DOHH2 (cell line): ENCODE measurements around the gene SFRP2.

ENCODE experiments used
- H3F3A ChIP-seq: fragments of 200-600 bp; sonication (generic), shearing (Covaris generic); 2 replicates; pipeline ENCODE4 v1.6.0; 2016; ENCODE audit warnings: antibody characterized with exemption, mild to moderate bottlenecking; ENCODE audit not compliant: control insufficient read depth, insufficient read depth
- H3K27ac ChIP-seq: fragments of 200-600 bp; sonication (generic); 2 replicates; pipeline ENCODE4 v1.5.1; 2014; ENCODE audit warnings: low read depth, mild to moderate bottlenecking, low read length, moderate library complexity
- H3K27me3 ChIP-seq: fragments of 200-600 bp; sonication (generic); 2 replicates; pipeline ENCODE4 v1.6.1; 2014; ENCODE audit warnings: mild to moderate bottlenecking, low read length, mixed read lengths; ENCODE audit not compliant: control insufficient read depth
- H3K36me3 ChIP-seq: fragments of 200-600 bp; sonication (generic); 2 replicates; pipeline ENCODE4 v1.6.1; 2014; ENCODE audit warnings: mild to moderate bottlenecking, low read length, moderate library complexity, mixed read lengths; ENCODE audit not compliant: control insufficient read depth
- H3K4me1 ChIP-seq: fragments of 200-600 bp; sonication (generic); 2 replicates; pipeline ENCODE4 v1.6.1; 2014; ENCODE audit warnings: mild to moderate bottlenecking, low read length, mixed read lengths; ENCODE audit not compliant: control insufficient read depth
- H3K4me2 ChIP-seq: fragments of 200-600 bp; sonication (generic); 2 replicates; pipeline ENCODE4 v1.6.0; 2014; ENCODE audit warnings: mild to moderate bottlenecking, low read length, moderate library complexity
- H3K4me3 ChIP-seq: fragments of 200-600 bp; sonication (generic); 2 replicates; pipeline ENCODE4 v1.5.1; 2014; ENCODE audit warnings: mild to moderate bottlenecking, low read length, mixed read lengths
- H3K79me2 ChIP-seq: fragments of 200-600 bp; sonication (generic); 2 replicates; pipeline ENCODE4 v1.6.1; 2014; ENCODE audit warnings: mild to moderate bottlenecking, low read length, mixed read lengths; ENCODE audit not compliant: control insufficient read depth
- H3K9me2 ChIP-seq: fragments of 200-600 bp; sonication (generic); replicated peaks from 2 replicates; pipeline ENCODE4 v1.6.1; 2014; ENCODE audit warnings: mild to moderate bottlenecking, low read length, mixed read lengths; ENCODE audit not compliant: control insufficient read depth
- H3K9me3 ChIP-seq: fragments of 200-600 bp; sonication (generic); 2 replicates; pipeline ENCODE4 v1.6.1; 2014; ENCODE audit warnings: antibody characterized with exemption, low read length, mixed read lengths; ENCODE audit not compliant: control insufficient read depth, insufficient read depth
- H4K20me1 ChIP-seq: fragments of 200-600 bp; sonication (generic); 2 replicates; pipeline ENCODE4 v1.6.0; 2014; ENCODE audit warnings: low read depth, mild to moderate bottlenecking, antibody characterized with exemption, low read length, moderate library complexity; ENCODE audit not compliant: control insufficient read depth, insufficient read depth
- EZH2phosphoT487 ChIP-seq: fragments of 200-600 bp; sonication (generic); IDR thresholded peaks from 2 replicates; pipeline ENCODE4 v1.6.1; 2017; ENCODE audit warnings: borderline replicate concordance, mild to moderate bottlenecking, antibody characterized with exemption, low read length, moderate library complexity, mixed read lengths
- TF ChIP-seq, protein P1 (sequence below): fragments of 200-600 bp; sonication (generic); IDR thresholded peaks from one replicate; pipeline ENCODE4 v1.5.1; 2014; ENCODE audit warnings: antibody characterized with exemption, mild to moderate bottlenecking, low read depth, low read length; ENCODE audit not compliant: poor library complexity, severe bottlenecking

SFRP2 gene

DNA sequence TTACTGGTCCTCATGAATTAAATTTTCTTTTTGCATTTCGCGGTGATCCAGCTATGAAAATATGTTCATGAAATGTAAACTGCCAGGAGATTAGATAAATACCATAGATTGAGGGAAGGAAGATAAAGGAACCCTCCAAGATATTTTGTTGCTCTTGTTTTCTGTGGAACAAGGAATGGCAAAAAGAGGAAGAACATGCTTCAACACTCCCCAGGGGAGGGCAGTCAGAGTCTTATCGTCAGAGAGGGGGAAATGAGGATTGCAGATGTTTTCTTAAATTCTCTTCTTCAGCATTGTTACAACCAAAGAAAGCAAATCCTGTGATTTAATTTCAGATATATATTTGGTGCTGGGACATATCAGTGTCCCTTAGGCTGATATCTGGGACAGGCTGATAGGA lies 9.5 kb upstream of the SFRP2 start:
- Histone ChIP-seq H3K27me3 (peaks cover 20% of the 10 kb centered on the region), H3K79me2 (no peaks in the 10 kb centered on the region), H3K4me1 (no peaks in the 10 kb centered on the region), H3K4me2 (no peak overlapping the region), H3K36me3 (no peaks in the 10 kb centered on the region), H3K9me3 (no peaks in the 10 kb centered on the region), H3F3A (no peaks in the 10 kb centered on the region), H4K20me1 (no peaks in the 10 kb centered on the region), H3K9me2 (no peaks in the 10 kb centered on the region), H3K4me3 (no peak overlapping the region), H3K27ac (no peak overlapping the region)
- TF ChIP-seq, protein P1, sequence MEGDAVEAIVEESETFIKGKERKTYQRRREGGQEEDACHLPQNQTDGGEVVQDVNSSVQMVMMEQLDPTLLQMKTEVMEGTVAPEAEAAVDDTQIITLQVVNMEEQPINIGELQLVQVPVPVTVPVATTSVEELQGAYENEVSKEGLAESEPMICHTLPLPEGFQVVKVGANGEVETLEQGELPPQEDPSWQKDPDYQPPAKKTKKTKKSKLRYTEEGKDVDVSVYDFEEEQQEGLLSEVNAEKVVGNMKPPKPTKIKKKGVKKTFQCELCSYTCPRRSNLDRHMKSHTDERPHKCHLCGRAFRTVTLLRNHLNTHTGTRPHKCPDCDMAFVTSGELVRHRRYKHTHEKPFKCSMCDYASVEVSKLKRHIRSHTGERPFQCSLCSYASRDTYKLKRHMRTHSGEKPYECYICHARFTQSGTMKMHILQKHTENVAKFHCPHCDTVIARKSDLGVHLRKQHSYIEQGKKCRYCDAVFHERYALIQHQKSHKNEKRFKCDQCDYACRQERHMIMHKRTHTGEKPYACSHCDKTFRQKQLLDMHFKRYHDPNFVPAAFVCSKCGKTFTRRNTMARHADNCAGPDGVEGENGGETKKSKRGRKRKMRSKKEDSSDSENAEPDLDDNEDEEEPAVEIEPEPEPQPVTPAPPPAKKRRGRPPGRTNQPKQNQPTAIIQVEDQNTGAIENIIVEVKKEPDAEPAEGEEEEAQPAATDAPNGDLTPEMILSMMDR = no peak
- no peak for TF ChIP-seq EZH2phosphoT487

DNA sequence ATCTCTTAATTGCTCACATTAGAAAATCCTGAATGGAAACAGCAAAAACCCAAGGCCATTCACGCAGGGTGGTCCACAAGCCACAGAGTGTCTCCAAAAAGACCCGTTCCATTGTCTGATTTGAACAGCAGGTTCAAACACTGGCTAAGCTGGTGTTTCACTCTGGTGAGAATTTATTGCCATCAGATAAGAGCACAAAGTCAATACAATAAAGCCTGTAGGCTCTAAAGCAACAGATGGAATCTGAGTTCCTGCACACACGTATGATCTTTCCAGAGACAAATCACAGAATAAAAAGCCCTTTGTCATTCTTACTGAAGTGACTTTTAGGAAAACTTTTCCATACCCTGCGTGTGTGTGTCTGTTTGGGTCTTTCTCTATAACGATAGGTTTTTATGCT lies 5.1 kb upstream of the SFRP2 start:
- Histone ChIP-seq H3K9me2 (no peaks in the 10 kb centered on the region), H3K36me3 (no peaks in the 10 kb centered on the region), H3K27ac (no peak overlapping the region), H3K4me1 (no peaks in the 10 kb centered on the region), H4K20me1 (no peaks in the 10 kb centered on the region), H3K27me3 (peaks cover 20% of the 10 kb centered on the region), H3K79me2 (no peaks in the 10 kb centered on the region), H3K4me2 (no peak overlapping the region), H3F3A (no peaks in the 10 kb centered on the region), H3K4me3 (no peak overlapping the region), H3K9me3 (no peaks in the 10 kb centered on the region)
- TF ChIP-seq EZH2phosphoT487 = no peak
- TF ChIP-seq, protein P1 = no peak

DNA sequence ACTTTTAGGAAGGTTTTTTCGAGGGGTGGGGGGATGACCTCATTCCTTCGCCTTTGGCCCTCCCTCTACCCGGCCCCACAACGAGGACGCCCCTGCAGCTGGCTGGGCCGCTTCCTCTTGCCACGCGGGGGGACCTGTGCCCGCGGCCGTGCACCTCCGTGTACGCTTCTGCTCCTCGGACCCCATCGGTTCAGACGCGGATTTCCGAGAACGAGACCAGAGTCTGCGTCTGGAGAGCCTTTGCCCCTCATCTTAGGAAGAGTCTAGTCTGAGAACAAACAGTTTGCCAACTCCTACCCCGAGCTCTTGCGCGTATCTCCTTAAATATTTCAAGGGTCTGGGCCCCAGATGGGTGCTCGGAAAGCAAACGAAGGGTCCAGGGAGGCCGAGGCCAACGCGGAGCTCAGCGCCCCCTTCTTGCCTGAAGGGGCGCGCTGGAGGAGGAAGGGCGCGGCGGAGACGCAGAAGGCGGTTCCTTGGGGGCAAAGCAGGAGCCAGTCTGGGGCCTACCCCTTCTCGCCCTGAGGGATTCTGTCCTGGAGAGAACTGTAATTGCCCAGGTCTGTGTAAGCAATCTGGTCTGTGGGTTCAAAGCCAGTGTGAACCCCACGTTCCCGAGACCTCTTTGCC lies 3.9 kb upstream of the SFRP2 start:
- TF ChIP-seq, protein P1 = no peak
- TF ChIP-seq EZH2phosphoT487 = no peak
- Histone ChIP-seq H3K27ac (no peak overlapping the region), H3K27me3 (peaks cover 20% of the 10 kb centered on the region), H3K36me3 (no peaks in the 10 kb centered on the region), H3K4me2 (no peak overlapping the region), H4K20me1 (no peaks in the 10 kb centered on the region), H3F3A (no peaks in the 10 kb centered on the region), H3K4me1 (no peaks in the 10 kb centered on the region), H3K9me2 (no peaks in the 10 kb centered on the region), H3K4me3 (no peak overlapping the region), H3K79me2 (no peaks in the 10 kb centered on the region), H3K9me3 (no peaks in the 10 kb centered on the region)
